IMR-90 (cell line): ENCODE results near the gene SPACDR. TPM values are rescaled to one million over a fixed set of nuclear protein-coding genes. Genes with fewer than 3 reads are reported as not detected.

Experiments used
- ATAC-seq: fragments of 200-7000 bp; cut with Tn5 transposase; 2 replicates; pipeline ENCODE4 v1.9.1; 2020; ENCODE audit warnings: low read depth, mild to moderate bottlenecking, moderate library complexity
- BruUV-seq: library from RNA; stranded (reverse); fragments of 400-500 nt; replicated peaks from 2 replicates; lab custom pipeline; 2021; lab: Mats Ljungman, UMichigan
- CTCF ChIA-PET: fragments of 300-600 bp; formaldehyde crosslinking; extraction: SDS; loops from one replicate; lab custom pipeline; 2021; ENCODE audit warnings: antibody characterized with exemption; lab: Yijun Ruan, JAX
- POLR2A ChIA-PET: fragments of 300-600 bp; sonication (Branson Sonifier 250); formaldehyde crosslinking; loops from one replicate; lab custom pipeline; 2022; ENCODE audit warnings: antibody characterized with exemption; ENCODE audit not compliant: unreplicated experiment; lab: Charles Lee
- DNase-seq: peaks from one replicate; pipeline ENCODE4 v3.0.0; 2013
- H2AFZ ChIP-seq: replicated peaks from 2 replicates; pipeline ENCODE3; 2013; ENCODE audit warnings: low read length, mild to moderate bottlenecking; ENCODE audit not compliant: poor library complexity
- H2AK5ac ChIP-seq: 2 replicates; pipeline ENCODE4 v1.6.1; 2013; ENCODE audit warnings: low read depth, low read length, inconsistent platforms
- H2AK9ac ChIP-seq: replicated peaks from 2 replicates; pipeline ENCODE3; 2013; ENCODE audit warnings: mild to moderate bottlenecking, low read depth, low read length, moderate library complexity; ENCODE audit not compliant: poor library complexity
- H2BK120ac ChIP-seq: 2 replicates; pipeline ENCODE4 v1.6.1; 2013; ENCODE audit warnings: low read depth, low read length, inconsistent platforms
- H2BK15ac ChIP-seq: 3 replicates; pipeline ENCODE4 v1.6.1; 2013; ENCODE audit warnings: low read depth, low read length, inconsistent platforms
- H2BK20ac ChIP-seq: 2 replicates; pipeline ENCODE4 v1.6.1; 2013; ENCODE audit warnings: low read depth, mild to moderate bottlenecking, inconsistent platforms, low read length, moderate library complexity
- H2BK5ac ChIP-seq: 2 replicates; pipeline ENCODE4 v1.6.1; 2013; ENCODE audit warnings: mild to moderate bottlenecking, low read depth, low read length, inconsistent platforms; ENCODE audit not compliant: poor library complexity, severe bottlenecking
- H3K14ac ChIP-seq: replicated peaks from 2 replicates; pipeline ENCODE4 v1.6.1; 2013; ENCODE audit warnings: low read depth, low read length, inconsistent platforms
- H3K18ac ChIP-seq: 2 replicates; pipeline ENCODE4 v1.6.1; 2013; ENCODE audit warnings: low read depth, low read length, control low read depth
- H3K23ac ChIP-seq: 2 replicates; pipeline ENCODE4 v1.6.1; 2013; ENCODE audit warnings: low read depth, low read length, inconsistent platforms
- H3K27ac ChIP-seq: 2 replicates; pipeline ENCODE4 v1.5.1; 2013; ENCODE audit warnings: mild to moderate bottlenecking, control low read depth, low read length; ENCODE audit not compliant: insufficient read depth
- H3K27me3 ChIP-seq: 2 replicates; pipeline ENCODE4 v1.6.1; 2013; ENCODE audit warnings: low read length; ENCODE audit not compliant: control insufficient read depth, insufficient read depth
- H3K36me3 ChIP-seq: 2 replicates; pipeline ENCODE4 v1.6.1; 2013; ENCODE audit warnings: low read length, mixed read lengths; ENCODE audit not compliant: control insufficient read depth, insufficient read depth
- H3K4ac ChIP-seq: 2 replicates; pipeline ENCODE4 v1.6.1; 2013; ENCODE audit warnings: low read depth, low read length, inconsistent platforms
- H3K4me1 ChIP-seq: 2 replicates; pipeline ENCODE4 v1.6.1; 2013; ENCODE audit warnings: low read length, mixed read lengths; ENCODE audit not compliant: control insufficient read depth, insufficient read depth
- H3K4me2 ChIP-seq: 2 replicates; pipeline ENCODE4 v1.6.1; 2013; ENCODE audit warnings: low read depth, mild to moderate bottlenecking, control low read depth, low read length, moderate library complexity
- H3K4me3 ChIP-seq: 2 replicates; pipeline ENCODE4 v1.5.1; 2013; ENCODE audit warnings: low read depth, mild to moderate bottlenecking, control low read depth, low read length, moderate library complexity; ENCODE audit not compliant: insufficient read depth
- H3K56ac ChIP-seq: 2 replicates; pipeline ENCODE4 v1.6.1; 2013; ENCODE audit warnings: low read length, inconsistent platforms; ENCODE audit not compliant: insufficient read depth; ENCODE audit errors: extremely low read depth
- H3K79me1 ChIP-seq, 2 experiments: 2 replicates each; pipeline ENCODE4 v1.6.1; 2013; ENCODE audit warnings: low read length in 2 of 2, inconsistent platforms in 1 of 2, low read depth in 1 of 2
- H3K9ac ChIP-seq: 2 replicates; pipeline ENCODE4 v1.6.1; 2013; ENCODE audit warnings: low read depth, low read length, control low read depth
- H3K9me1 ChIP-seq: 2 replicates; pipeline ENCODE4 v1.6.1; 2013; ENCODE audit warnings: low read length, inconsistent platforms; ENCODE audit not compliant: insufficient read depth
- H3K9me3 ChIP-seq: 2 replicates; pipeline ENCODE4 v1.6.1; 2013; ENCODE audit warnings: low read length; ENCODE audit not compliant: control insufficient read depth, insufficient read depth
- H4K20me1 ChIP-seq: 2 replicates; pipeline ENCODE4 v1.6.1; 2013; ENCODE audit warnings: low read length, inconsistent platforms; ENCODE audit not compliant: insufficient read depth
- H4K5ac ChIP-seq: 2 replicates; pipeline ENCODE4 v1.6.1; 2013; ENCODE audit warnings: mild to moderate bottlenecking, low read depth, low read length, control low read depth
- H4K8ac ChIP-seq, 2 experiments: 2 replicates each; pipeline ENCODE4 v1.6.1; 2013; ENCODE audit warnings: low read depth in 2 of 2, low read length in 2 of 2, control low read depth in 1 of 2, inconsistent platforms in 1 of 2
- H4K91ac ChIP-seq: 2 replicates; pipeline ENCODE4 v1.6.1; 2013; ENCODE audit warnings: low read depth, low read length, inconsistent platforms; ENCODE audit not compliant: insufficient read depth
- CEBPB ChIP-seq: IDR thresholded peaks from 2 replicates; pipeline ENCODE4 v1.6.1; 2012; ENCODE audit warnings: low read depth, low read length, improper control_type of control experiment
- CHD1 ChIP-seq: IDR thresholded peaks from 2 replicates; pipeline ENCODE4 v1.6.1; 2012; ENCODE audit warnings: low read depth, low read length, improper control_type of control experiment
- FOS ChIP-seq: fragments of 150-350 bp; IDR thresholded peaks from 2 replicates; pipeline ENCODE4 v1.6.1; 2016; ENCODE audit warnings: low read depth, low read length
- MXI1 ChIP-seq: IDR thresholded peaks from 2 replicates; pipeline ENCODE4 v1.6.1; 2012; ENCODE audit warnings: low read depth, mild to moderate bottlenecking, low read length, moderate library complexity, borderline replicate concordance
- POLR2A ChIP-seq: IDR thresholded peaks from 2 replicates; pipeline ENCODE4 v1.6.1; 2012; ENCODE audit warnings: mild to moderate bottlenecking, low read depth, low read length
- RAD21 ChIP-seq: IDR thresholded peaks from 2 replicates; pipeline ENCODE4 v1.6.1; 2012; ENCODE audit warnings: low read length, improper control_type of control experiment
- WGBS, 2 experiments: methylation state at CpG; one replicate each; pipeline versions ENCODE4 v1.1.5 to v1.1.7; 2013; ENCODE audit warnings: missing lambda C conversion rate in 2 of 2; ENCODE audit not compliant: insufficient read length in 1 of 2; ENCODE audit errors: extremely low coverage in 2 of 2; 5-methylcytosine and 5-hydroxymethylcytosine counted together
- dilution Hi-C: fragments of 300-500 bp; cut with HindIII; formaldehyde crosslinking; loops from one replicate; pipeline ENCODE4 v1.14.3; 2018; ENCODE audit warnings: low sequenced_read_pairs; ENCODE audit not compliant: unreplicated experiment
- in situ Hi-C: fragments of 300-500 bp; cut with MboI; formaldehyde crosslinking; loops from 3 replicates; pipeline ENCODE4 v1.14.3; 2019; ENCODE audit warnings: low sequenced_read_pairs, inconsistent platforms, mixed read lengths
- intact Hi-C: fragments of 100-400 bp; cut with micrococcal nuclease; formaldehyde crosslinking; loops from 2 replicates; pipeline ENCODE4 v1.10.0; 2022
- polyA plus RNA-seq, 3 experiments: library from polyadenylated mRNA; depleted of rRNA; stranded (reverse); fragments of >200 nt; gene quantifications; 2 replicates each; pipeline ENCODE4 v1.2.3, GENCODE V29; 2012; ENCODE audit warnings: low replicate concordance in 1 of 3
- total RNA-seq: library from RNA; depleted of rRNA; stranded (reverse); fragments of >200 nt; gene quantifications from 2 replicates; pipeline ENCODE4 v1.2.3, GENCODE V29; 2012
- TF ChIP-seq, protein P1 (sequence below): fragments of 150-350 bp; IDR thresholded peaks from 2 replicates; pipeline ENCODE4 v1.6.1; 2017; ENCODE audit warnings: mild to moderate bottlenecking, antibody characterized with exemption, low read length, low read depth
- TF ChIP-seq, protein P2 (sequence below): fragments of 150-350 bp; IDR thresholded peaks from 2 replicates; pipeline ENCODE4 v1.6.1; 2016; ENCODE audit warnings: low read depth, mild to moderate bottlenecking, low read length, moderate library complexity, borderline replicate concordance

Gene SPACDR
- total and polyA plus RNA-seq, 2 of the 4 experiments (the other 2 are of a cell fraction): 0.54 to 2.1 TPM

- peaks cover 4% of the 10 kb centered on the region for H3K4me1 ChIP-seq
- dilution Hi-C loops: no loop called here
- no peak overlapping the region for H3K27ac ChIP-seq
- H3K4me3 ChIP-seq: no peak overlapping the region
- no peak for TF ChIP-seq CHD1
- TF ChIP-seq, protein P1, sequence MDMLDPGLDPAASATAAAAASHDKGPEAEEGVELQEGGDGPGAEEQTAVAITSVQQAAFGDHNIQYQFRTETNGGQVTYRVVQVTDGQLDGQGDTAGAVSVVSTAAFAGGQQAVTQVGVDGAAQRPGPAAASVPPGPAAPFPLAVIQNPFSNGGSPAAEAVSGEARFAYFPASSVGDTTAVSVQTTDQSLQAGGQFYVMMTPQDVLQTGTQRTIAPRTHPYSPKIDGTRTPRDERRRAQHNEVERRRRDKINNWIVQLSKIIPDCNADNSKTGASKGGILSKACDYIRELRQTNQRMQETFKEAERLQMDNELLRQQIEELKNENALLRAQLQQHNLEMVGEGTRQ: no peak
- no peak for TF ChIP-seq POLR2A
- TF ChIP-seq, protein P2, sequence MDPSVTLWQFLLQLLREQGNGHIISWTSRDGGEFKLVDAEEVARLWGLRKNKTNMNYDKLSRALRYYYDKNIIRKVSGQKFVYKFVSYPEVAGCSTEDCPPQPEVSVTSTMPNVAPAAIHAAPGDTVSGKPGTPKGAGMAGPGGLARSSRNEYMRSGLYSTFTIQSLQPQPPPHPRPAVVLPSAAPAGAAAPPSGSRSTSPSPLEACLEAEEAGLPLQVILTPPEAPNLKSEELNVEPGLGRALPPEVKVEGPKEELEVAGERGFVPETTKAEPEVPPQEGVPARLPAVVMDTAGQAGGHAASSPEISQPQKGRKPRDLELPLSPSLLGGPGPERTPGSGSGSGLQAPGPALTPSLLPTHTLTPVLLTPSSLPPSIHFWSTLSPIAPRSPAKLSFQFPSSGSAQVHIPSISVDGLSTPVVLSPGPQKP: no peak
- TF ChIP-seq FOS: no peak
- no peak for TF ChIP-seq MXI1
- TF ChIP-seq RAD21: no peak
- no peak for TF ChIP-seq CEBPB
- H3K79me1 ChIP-seq: no peaks in the 10 kb centered on the region
- no peaks in the 10 kb centered on the region for H3K9me3 ChIP-seq
- no peak overlapping the region for H3K23ac ChIP-seq
- H3K27me3 ChIP-seq: no peaks in the 10 kb centered on the region
- peaks cover 3% of the 10 kb centered on the region; the same call in 1 of the 2 replicates for H3K9me1 ChIP-seq
- no peak overlapping the region for H2AK9ac ChIP-seq
- H4K5ac ChIP-seq: no peak overlapping the region
- H2AFZ ChIP-seq: no peak overlapping the region
- no peak overlapping the region for H2BK20ac ChIP-seq
- no peak for DNase-seq
- H4K91ac ChIP-seq: no peak overlapping the region
- BruUV-seq: no TSS peak
- ATAC-seq: no peak
- no peak overlapping the region for H2AK5ac ChIP-seq
- no peaks in the 10 kb centered on the region for H4K20me1 ChIP-seq
- no peak overlapping the region for H3K4me2 ChIP-seq
- H3K9ac ChIP-seq: no peak overlapping the region
- H3K18ac ChIP-seq: no peak overlapping the region
- no peak overlapping the region for H3K14ac ChIP-seq
- H2BK120ac ChIP-seq: no peak overlapping the region
- intact Hi-C loops: no loop called here
- ChIA-PET POLR2A (no interaction called here), CTCF (no interaction called here)
- WGBS, 2 experiments: 90% methylated on average over 2 of the region's 3 CpGs; no CpG with 5 or more reads in 1 of the 2 experiments
- no peak overlapping the region for H2BK5ac ChIP-seq
- H3K36me3 ChIP-seq: no peaks in the 10 kb centered on the region
- H4K8ac ChIP-seq: no peak overlapping the region
- no peak overlapping the region for H3K4ac ChIP-seq
- H2BK15ac ChIP-seq: no peak overlapping the region
- in situ Hi-C loops: loop anchor here (25.0 kb wide), 1 partner anchor 410 kb away; the partner anchor contains the start of genes SLC12A9 and TRIP6
- no peak overlapping the region for H3K56ac ChIP-seq
Observed at GRCh38 chr7:100452513-100452912, 11.5 kb downstream of the SPACDR start.
